ENCODE results near the gene EXOC4. TPM values are rescaled to one million over a fixed set of nuclear protein-coding genes. Genes with fewer than 3 reads are reported as not detected.

The EXOC4 gene
- total RNA-seq, 1 donor from 2014 or later = 145 TPM

DNA sequence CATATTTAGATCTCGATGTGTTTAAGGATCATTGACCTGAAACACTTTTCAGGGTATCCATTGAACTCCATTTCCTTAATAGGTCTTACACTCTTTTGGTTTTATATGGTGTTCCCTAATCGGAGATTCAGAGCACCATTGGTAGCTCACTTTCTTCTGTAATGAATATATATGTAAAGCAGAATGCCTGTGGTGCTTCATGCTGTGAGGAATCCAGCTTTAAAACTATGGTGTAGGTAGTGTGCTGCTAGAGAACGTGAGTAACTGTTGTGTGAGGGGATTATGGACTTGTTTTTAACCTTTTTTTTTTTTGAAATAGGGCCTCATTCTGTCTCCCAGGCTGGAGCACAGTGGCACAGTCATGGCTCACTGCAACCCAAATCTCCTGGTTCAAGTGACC is 497.4 kb downstream of the EXOC4 start:
- H3K4me3 Mint-ChIP-seq (ENCODE audit: low read depth) = no peak overlapping the region
- no peaks in the 10 kb centered on the region for H3K36me3 Mint-ChIP-seq (ENCODE audit: insufficient read depth)
- H3K27ac Mint-ChIP-seq = no peak overlapping the region
- no peak for DNase-seq (ENCODE audit: low spot score, unreplicated experiment)
- H3K27me3 Mint-ChIP-seq = no peaks in the 10 kb centered on the region
- H3K4me1 Mint-ChIP-seq (ENCODE audit: low read depth) = peaks cover 21% of the 10 kb centered on the region
- TF ChIP-seq CTCF (IDR thresholded peaks at IDR 0.05; ENCODE audit: unreplicated experiment) = no peak
- no peaks in the 10 kb centered on the region for H3K9me3 Mint-ChIP-seq (ENCODE audit: low read depth)

DNA sequence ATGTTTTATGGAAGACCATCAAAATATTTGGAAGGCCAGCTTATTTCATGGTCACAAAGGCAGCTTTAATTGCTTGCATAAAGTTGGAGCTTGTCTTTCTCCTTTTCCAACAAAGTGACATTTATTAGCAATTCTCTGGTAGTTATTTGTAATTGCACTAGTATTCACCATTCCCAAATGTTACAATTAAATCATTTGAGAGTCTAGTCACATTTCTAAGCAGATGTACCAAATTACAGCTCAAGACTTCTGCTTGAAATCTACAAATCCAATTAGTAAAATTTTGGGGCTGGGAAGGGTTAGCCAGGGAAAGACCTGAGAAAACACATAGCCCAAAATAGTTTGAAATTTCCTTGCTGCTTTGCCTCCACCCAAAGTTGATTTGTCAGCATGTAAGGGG is 498.2 kb downstream of the EXOC4 start:
- no peak for DNase-seq (ENCODE audit: low spot score, unreplicated experiment)
- Mint-ChIP-seq H3K36me3 (ENCODE audit: insufficient read depth) (no peaks in the 10 kb centered on the region), H3K27ac (no peak overlapping the region), H3K4me3 (ENCODE audit: low read depth) (no peak overlapping the region), H3K4me1 (ENCODE audit: low read depth) (peaks cover 21% of the 10 kb centered on the region), H3K27me3 (no peaks in the 10 kb centered on the region), H3K9me3 (ENCODE audit: low read depth) (no peaks in the 10 kb centered on the region)
- TF ChIP-seq CTCF (IDR thresholded peaks at IDR 0.05; ENCODE audit: unreplicated experiment) = no peak

- peaks cover 5% of the 10 kb centered on the region for H3K4me1 Mint-ChIP-seq (ENCODE audit: low read depth)
- no peaks in the 10 kb centered on the region for H3K9me3 Mint-ChIP-seq (ENCODE audit: low read depth)
- H3K4me3 Mint-ChIP-seq (ENCODE audit: low read depth) = no peak overlapping the region
- H3K27ac Mint-ChIP-seq = no peak overlapping the region
- H3K36me3 Mint-ChIP-seq (ENCODE audit: insufficient read depth) = no peaks in the 10 kb centered on the region
- H3K27me3 Mint-ChIP-seq = no peaks in the 10 kb centered on the region
- no peak for TF ChIP-seq CTCF (IDR thresholded peaks at IDR 0.05; ENCODE audit: unreplicated experiment)
- DNase-seq (ENCODE audit: low spot score, unreplicated experiment) = no peak
Measured at GRCh38 chr7:133753513-133753912, 500.6 kb downstream of the EXOC4 start.

GRCh38 chr7:133754708-133755107 is 501.8 kb downstream of the EXOC4 start:
- peaks cover 3% of the 10 kb centered on the region for H3K9me3 Mint-ChIP-seq (ENCODE audit: low read depth)
- H3K36me3 Mint-ChIP-seq (ENCODE audit: insufficient read depth) = no peaks in the 10 kb centered on the region
- H3K27ac Mint-ChIP-seq = no peak overlapping the region
- H3K27me3 Mint-ChIP-seq = no peaks in the 10 kb centered on the region
- H3K4me3 Mint-ChIP-seq (ENCODE audit: low read depth) = no peak overlapping the region
- peaks cover 7% of the 10 kb centered on the region for H3K4me1 Mint-ChIP-seq (ENCODE audit: low read depth)
- no peak for TF ChIP-seq CTCF (IDR thresholded peaks at IDR 0.05; ENCODE audit: unreplicated experiment)
- no peak for DNase-seq (ENCODE audit: low spot score, unreplicated experiment)

- H3K36me3 Mint-ChIP-seq (ENCODE audit: insufficient read depth) = no peaks in the 10 kb centered on the region
- TF ChIP-seq CTCF (IDR thresholded peaks at IDR 0.05; ENCODE audit: unreplicated experiment) = no peak
- H3K9me3 Mint-ChIP-seq (ENCODE audit: low read depth) = peaks cover 3% of the 10 kb centered on the region
- H3K4me3 Mint-ChIP-seq (ENCODE audit: low read depth) = no peak overlapping the region
- DNase-seq (ENCODE audit: low spot score, unreplicated experiment) = no peak
- H3K4me1 Mint-ChIP-seq (ENCODE audit: low read depth) = peaks cover 7% of the 10 kb centered on the region
- no peak overlapping the region for H3K27ac Mint-ChIP-seq
- no peaks in the 10 kb centered on the region for H3K27me3 Mint-ChIP-seq
Measured at GRCh38 chr7:133755901-133756300, 503.0 kb downstream of the EXOC4 start.

All from progenitor cell of endocrine pancreas (in vitro differentiated cells).